IPS-20b (cell line): ENCODE measurements around the gene TCF4.

Source experiments
- H3K27ac ChIP-seq: one replicate; pipeline ENCODE4 v1.5.1; 2013; ENCODE audit warnings: low read length
- H3K27me3 ChIP-seq: 2 replicates; pipeline ENCODE4 v1.6.1; 2013; ENCODE audit warnings: mild to moderate bottlenecking, low read length, inconsistent platforms; ENCODE audit not compliant: insufficient read depth
- H3K36me3 ChIP-seq: 2 replicates; pipeline ENCODE4 v1.6.1; 2013; ENCODE audit warnings: low read depth, mild to moderate bottlenecking, inconsistent platforms, low read length, moderate library complexity; ENCODE audit not compliant: insufficient read depth
- H3K4me1 ChIP-seq: 2 replicates; pipeline ENCODE4 v1.6.1; 2013; ENCODE audit warnings: mild to moderate bottlenecking, control low read depth, inconsistent platforms, low read length, moderate library complexity; ENCODE audit not compliant: insufficient read depth
- H3K4me3 ChIP-seq: 2 replicates; pipeline ENCODE4 v1.5.1; 2013; ENCODE audit warnings: mild to moderate bottlenecking, low read length, inconsistent platforms
- H3K9ac ChIP-seq: 2 replicates; pipeline ENCODE4 v1.6.1; 2013; ENCODE audit warnings: low read depth, mild to moderate bottlenecking, inconsistent platforms, low read length, moderate library complexity
- H3K9me3 ChIP-seq: 2 replicates; pipeline ENCODE4 v1.6.1; 2013; ENCODE audit warnings: mild to moderate bottlenecking, low read depth, low read length, inconsistent platforms; ENCODE audit not compliant: insufficient read depth

The TCF4 gene

GRCh38 chr18:55243255-55243654 is 344.7 kb downstream of the TCF4 start:
- no peaks in the 10 kb centered on the region for H3K9me3 ChIP-seq
- no peaks in the 10 kb centered on the region for H3K27me3 ChIP-seq
- no peak overlapping the region for H3K27ac ChIP-seq
- H3K4me3 ChIP-seq = no peak overlapping the region
- H3K4me1 ChIP-seq = no peaks in the 10 kb centered on the region
- H3K9ac ChIP-seq = no peak overlapping the region
- H3K36me3 ChIP-seq = peaks cover 26% of the 10 kb centered on the region

GRCh38 chr18:55240978-55241377 is 347.0 kb downstream of the TCF4 start:
- no peak overlapping the region for H3K4me3 ChIP-seq
- H3K9me3 ChIP-seq = no peaks in the 10 kb centered on the region
- peaks cover 22% of the 10 kb centered on the region for H3K36me3 ChIP-seq
- H3K4me1 ChIP-seq = no peaks in the 10 kb centered on the region
- H3K9ac ChIP-seq = no peak overlapping the region
- no peak overlapping the region for H3K27ac ChIP-seq
- no peaks in the 10 kb centered on the region for H3K27me3 ChIP-seq

GRCh38 chr18:55239740-55240139 is 348.3 kb downstream of the TCF4 start:
- no peak overlapping the region for H3K27ac ChIP-seq
- H3K9me3 ChIP-seq = no peaks in the 10 kb centered on the region
- no peak overlapping the region for H3K9ac ChIP-seq
- no peak overlapping the region for H3K4me3 ChIP-seq
- no peaks in the 10 kb centered on the region for H3K27me3 ChIP-seq
- no peaks in the 10 kb centered on the region; the same call in 1 of the 2 replicates for H3K4me1 ChIP-seq
- H3K36me3 ChIP-seq = peaks cover 22% of the 10 kb centered on the region

GRCh38 chr18:55237660-55238059 is 350.3 kb downstream of the TCF4 start:
- Histone ChIP-seq H3K36me3 (peaks cover 23% of the 10 kb centered on the region), H3K4me3 (no peak overlapping the region), H3K4me1 (no peaks in the 10 kb centered on the region; the same call in 1 of the 2 replicates), H3K27me3 (no peaks in the 10 kb centered on the region), H3K27ac (no peak overlapping the region), H3K9ac (no peak overlapping the region), H3K9me3 (no peaks in the 10 kb centered on the region)

- Histone ChIP-seq H3K9ac (no peak overlapping the region), H3K4me1 (no peaks in the 10 kb centered on the region; the same call in 1 of the 2 replicates), H3K27ac (no peak overlapping the region), H3K9me3 (no peaks in the 10 kb centered on the region), H3K36me3 (peaks cover 31% of the 10 kb centered on the region), H3K4me3 (no peak overlapping the region), H3K27me3 (no peaks in the 10 kb centered on the region)
Observed at GRCh38 chr18:55236150-55236931, 351.7 kb downstream of the TCF4 start.

GRCh38 chr18:55235094-55235461 is 352.9 kb downstream of the TCF4 start:
- no peaks in the 10 kb centered on the region for H3K27me3 ChIP-seq

GRCh38 chr18:55234366-55235093 is 353.5 kb downstream of the TCF4 start:
- Histone ChIP-seq H3K4me3 (no peak overlapping the region), H3K27ac (no peak overlapping the region), H3K9me3 (no peaks in the 10 kb centered on the region), H3K36me3 (peaks cover 50% of the 10 kb centered on the region), H3K4me1 (no peaks in the 10 kb centered on the region; the same call in 1 of the 2 replicates), H3K27me3 (no peaks in the 10 kb centered on the region), H3K9ac (no peak overlapping the region)

More at GRCh38 chr18:55235094-55235461, 352.9 kb downstream of the TCF4 start:
- Histone ChIP-seq H3K4me1 (no peaks in the 10 kb centered on the region; the same call in 1 of the 2 replicates), H3K4me3 (no peak overlapping the region), H3K36me3 (peaks cover 44% of the 10 kb centered on the region), H3K9ac (no peak overlapping the region), H3K9me3 (no peaks in the 10 kb centered on the region), H3K27ac (no peak overlapping the region)

GRCh38 chr18:55233857-55234256 is 354.1 kb downstream of the TCF4 start:
- Histone ChIP-seq H3K9me3 (no peaks in the 10 kb centered on the region), H3K36me3 (peaks cover 55% of the 10 kb centered on the region), H3K27me3 (no peaks in the 10 kb centered on the region), H3K9ac (no peak overlapping the region), H3K4me1 (no peaks in the 10 kb centered on the region; the same call in 1 of the 2 replicates), H3K4me3 (no peak overlapping the region), H3K27ac (no peak overlapping the region)

- no peak overlapping the region for H3K9ac ChIP-seq
- peaks cover 69% of the 10 kb centered on the region for H3K36me3 ChIP-seq
- H3K4me3 ChIP-seq = no peak overlapping the region
- H3K9me3 ChIP-seq = no peaks in the 10 kb centered on the region
- H3K27ac ChIP-seq = no peak overlapping the region
- H3K27me3 ChIP-seq = no peaks in the 10 kb centered on the region
- peaks cover 3% of the 10 kb centered on the region for H3K4me1 ChIP-seq
Observed at GRCh38 chr18:55232506-55232905, 355.5 kb downstream of the TCF4 start.

GRCh38 chr18:55229682-55230081 is 358.3 kb downstream of the TCF4 start:
- H3K4me1 ChIP-seq = peaks cover 3% of the 10 kb centered on the region
- no peaks in the 10 kb centered on the region for H3K9me3 ChIP-seq
- H3K9ac ChIP-seq = no peak overlapping the region
- peaks cover 91% of the 10 kb centered on the region for H3K36me3 ChIP-seq
- no peaks in the 10 kb centered on the region for H3K27me3 ChIP-seq
- no peak overlapping the region for H3K27ac ChIP-seq
- H3K4me3 ChIP-seq = no peak overlapping the region

GRCh38 chr18:55228707-55229106 is 359.3 kb downstream of the TCF4 start:
- Histone ChIP-seq H3K9ac (no peak overlapping the region), H3K4me3 (no peak overlapping the region), H3K36me3 (peaks cover 85% of the 10 kb centered on the region), H3K9me3 (no peaks in the 10 kb centered on the region), H3K4me1 (peaks cover 3% of the 10 kb centered on the region), H3K27ac (no peak overlapping the region), H3K27me3 (no peaks in the 10 kb centered on the region)

- no peak overlapping the region for H3K4me3 ChIP-seq
- H3K36me3 ChIP-seq = peaks cover 80% of the 10 kb centered on the region
- H3K9me3 ChIP-seq = no peaks in the 10 kb centered on the region
- H3K27me3 ChIP-seq = no peaks in the 10 kb centered on the region
- H3K4me1 ChIP-seq = peaks cover 3% of the 10 kb centered on the region
- no peak overlapping the region for H3K27ac ChIP-seq
- no peak overlapping the region for H3K9ac ChIP-seq
Observed at GRCh38 chr18:55228191-55228590, 359.8 kb downstream of the TCF4 start.
